Fibroblast of lung (primary cell): Measurements from ENCODE around the gene TK1. TPM values are rescaled to one million over a fixed set of nuclear protein-coding genes. Genes with fewer than 3 reads are reported as not detected.

ENCODE experiments used
- DNase-seq, 2 donors: peaks; one replicate each; pipeline versions ENCODE4 v3.0.0 to v3.0.0-alpha.2; 2010; ENCODE audit warnings: low read depth in 2 of 2
- H2AFZ ChIP-seq: 2 replicates; pipeline ENCODE4 v1.5.1; 2012; ENCODE audit warnings: low read length, control low read depth, inconsistent platforms
- H3K27ac ChIP-seq: 2 replicates; pipeline ENCODE4 v1.5.1; 2011; ENCODE audit warnings: low read length, control low read depth; ENCODE audit not compliant: insufficient read depth
- H3K27me3 ChIP-seq: 2 replicates; pipeline ENCODE4 v1.5.1; 2011; ENCODE audit warnings: mild to moderate bottlenecking, low read length; ENCODE audit not compliant: control insufficient read depth, insufficient read depth
- H3K36me3 ChIP-seq: 2 replicates; pipeline ENCODE4 v1.5.1; 2011; ENCODE audit warnings: low read length; ENCODE audit not compliant: control insufficient read depth, insufficient read depth
- H3K4me1 ChIP-seq: 2 replicates; pipeline ENCODE4 v1.5.1; 2011; ENCODE audit warnings: low read length; ENCODE audit not compliant: control insufficient read depth, insufficient read depth; ENCODE audit errors: extremely low read depth
- H3K4me2 ChIP-seq: 2 replicates; pipeline ENCODE4 v1.5.1; 2011; ENCODE audit warnings: low read length, control low read depth; ENCODE audit not compliant: insufficient read depth; ENCODE audit errors: extremely low read depth
- H3K4me3 ChIP-seq, 4 experiments: fragments of 200-600 bp in 1 of 4; sonication (generic) in 1 of 4; replicated peaks in 1 of 4; 2 replicates each; pipeline ENCODE4 v1.5.1; 2011 to 2016; ENCODE audit warnings: low read length in 4 of 4, low read depth in 3 of 4, mild to moderate bottlenecking in 3 of 4, control low read depth in 2 of 4, inconsistent platforms in 1 of 4, mixed read lengths in 1 of 4; ENCODE audit not compliant: insufficient read depth in 1 of 4; ENCODE audit errors: control extremely low read depth in 1 of 4
- H3K79me2 ChIP-seq: 2 replicates; pipeline ENCODE4 v1.5.1; 2012; ENCODE audit warnings: mild to moderate bottlenecking, low read length, inconsistent platforms; ENCODE audit not compliant: control insufficient read depth, insufficient read depth
- H3K9ac ChIP-seq: 2 replicates; pipeline ENCODE4 v1.5.1; 2011; ENCODE audit warnings: mild to moderate bottlenecking, low read length, control low read depth; ENCODE audit not compliant: insufficient read depth
- H3K9me3 ChIP-seq: 2 replicates; pipeline ENCODE4 v1.5.1; 2012; ENCODE audit warnings: low read depth, low read length; ENCODE audit not compliant: control insufficient read depth, insufficient read depth
- H4K20me1 ChIP-seq: 2 replicates; pipeline ENCODE4 v1.5.1; 2011; ENCODE audit warnings: low read length; ENCODE audit not compliant: control insufficient read depth, insufficient read depth; ENCODE audit errors: extremely low read depth
- CTCF ChIP-seq, 2 donors: IDR thresholded peaks in 1 of 2; conservative IDR thresholded peaks in 1 of 2; 1 replicate in 1 of 2; 2 replicates in 1 of 2; pipeline ENCODE4 v1.5.1; 2011 to 2012; ENCODE audit warnings: low read length in 2 of 2, control low read depth in 1 of 2, inconsistent platforms in 1 of 2, low read depth in 1 of 2, mild to moderate bottlenecking in 1 of 2
- EZH2 ChIP-seq: IDR thresholded peaks from 2 replicates; pipeline ENCODE4 v1.5.1; 2012; ENCODE audit warnings: low read length, control low read depth, mild to moderate bottlenecking; ENCODE audit errors: missing control alignments
- polyA plus RNA-seq, 2 donors: library from polyadenylated mRNA; depleted of rRNA in 1 of 2; stranded (reverse) in 1 of 2; unstranded in 1 of 2; fragments of >200 nt; gene quantifications; 2 replicates each; pipeline ENCODE4 v1.2.1, GENCODE V29; 2011 to 2012; ENCODE audit warnings: missing spikeins in 1 of 2
- total RNA-seq: library from RNA; depleted of rRNA; stranded (reverse); fragments of >200 nt; gene quantifications from 2 replicates; pipeline ENCODE4 v1.2.1, GENCODE V29; 2014

The TK1 gene
- total and polyA plus RNA-seq, 2 donors (not counting 1 experiment from before 2014, with no cell fraction given), result 40.6 to 69.2 TPM

GRCh38 chr17:78164748-78165607 is 21.9 kb downstream of the TK1 start:
- TF ChIP-seq EZH2 (no peak), CTCF (conservative IDR thresholded peaks at IDR 0.05 in 1 of 2, IDR thresholded peaks at IDR 0.05 in 1 of 2; ENCODE audit: low read depth in 1 of 2, low read length in 2 of 2) (no peak)
- no peaks in the 10 kb centered on the region for H3K36me3 ChIP-seq
- no peak for DNase-seq
- no peaks in the 10 kb centered on the region for H3K79me2 ChIP-seq
- H3K9ac ChIP-seq, result no peak overlapping the region
- no peak overlapping the region for H3K4me2 ChIP-seq
- no peaks in the 10 kb centered on the region for H3K9me3 ChIP-seq
- no peaks in the 10 kb centered on the region for H3K27me3 ChIP-seq
- no peak overlapping the region for H2AFZ ChIP-seq
- H3K27ac ChIP-seq, result no peak overlapping the region
- no peak overlapping the region for H3K4me3 ChIP-seq
- no peaks in the 10 kb centered on the region for H3K4me1 ChIP-seq
- no peaks in the 10 kb centered on the region for H4K20me1 ChIP-seq

GRCh38 chr17:78163881-78164747 is 22.7 kb downstream of the TK1 start:
- H3K9ac ChIP-seq, result no peak overlapping the region
- H2AFZ ChIP-seq, result no peak overlapping the region
- no peaks in the 10 kb centered on the region for H3K36me3 ChIP-seq
- TF ChIP-seq CTCF (conservative IDR thresholded peaks at IDR 0.05 in 1 of 2, IDR thresholded peaks at IDR 0.05 in 1 of 2; ENCODE audit: low read depth in 1 of 2, low read length in 2 of 2) (no peak), EZH2 (no peak)
- no peaks in the 10 kb centered on the region for H3K27me3 ChIP-seq
- H3K9me3 ChIP-seq, result no peaks in the 10 kb centered on the region
- no peaks in the 10 kb centered on the region for H3K79me2 ChIP-seq
- H3K4me1 ChIP-seq, result no peaks in the 10 kb centered on the region
- no peak overlapping the region for H3K4me3 ChIP-seq
- no peaks in the 10 kb centered on the region for H4K20me1 ChIP-seq
- no peak overlapping the region for H3K4me2 ChIP-seq
- H3K27ac ChIP-seq, result no peak overlapping the region
- DNase-seq, result no peak

- Histone ChIP-seq H4K20me1 (no peaks in the 10 kb centered on the region), H3K79me2 (no peaks in the 10 kb centered on the region), H2AFZ (no peak overlapping the region), H3K4me1 (no peaks in the 10 kb centered on the region), H3K4me2 (no peak overlapping the region), H3K27me3 (no peaks in the 10 kb centered on the region), H3K9ac (no peak overlapping the region), H3K9me3 (no peaks in the 10 kb centered on the region), H3K4me3 (no peak overlapping the region), H3K36me3 (no peaks in the 10 kb centered on the region), H3K27ac (no peak overlapping the region)
- peak; percentile 64 to 85 for DNase-seq
- TF ChIP-seq CTCF (conservative IDR thresholded peaks at IDR 0.05 in 1 of 2, IDR thresholded peaks at IDR 0.05 in 1 of 2; ENCODE audit: low read depth in 1 of 2, low read length in 2 of 2) (no peak), EZH2 (no peak)
Observed at GRCh38 chr17:78159575-78160158, 27.2 kb downstream of the TK1 start.
